KBM-7 (cell line): ENCODE data around the gene RNF41.
"Not testable (repeated sequence)": the region's sequence is repeated elsewhere in the genome, so short reads cannot be mapped to it uniquely, and the experiment has no call there.

Experiments used
- DNase-seq: peaks from one replicate; pipeline ENCODE4 v3.0.0-alpha.2; 2015
- in situ Hi-C: fragments of 300-500 bp; cut with MboI; formaldehyde crosslinking; loops from 2 replicates; pipeline ENCODE4 v1.14.3; 2020; ENCODE audit warnings: low sequenced_read_pairs, low pct_unique_long_range_greater_than_20kb, mixed read lengths

Gene RNF41

DNA sequence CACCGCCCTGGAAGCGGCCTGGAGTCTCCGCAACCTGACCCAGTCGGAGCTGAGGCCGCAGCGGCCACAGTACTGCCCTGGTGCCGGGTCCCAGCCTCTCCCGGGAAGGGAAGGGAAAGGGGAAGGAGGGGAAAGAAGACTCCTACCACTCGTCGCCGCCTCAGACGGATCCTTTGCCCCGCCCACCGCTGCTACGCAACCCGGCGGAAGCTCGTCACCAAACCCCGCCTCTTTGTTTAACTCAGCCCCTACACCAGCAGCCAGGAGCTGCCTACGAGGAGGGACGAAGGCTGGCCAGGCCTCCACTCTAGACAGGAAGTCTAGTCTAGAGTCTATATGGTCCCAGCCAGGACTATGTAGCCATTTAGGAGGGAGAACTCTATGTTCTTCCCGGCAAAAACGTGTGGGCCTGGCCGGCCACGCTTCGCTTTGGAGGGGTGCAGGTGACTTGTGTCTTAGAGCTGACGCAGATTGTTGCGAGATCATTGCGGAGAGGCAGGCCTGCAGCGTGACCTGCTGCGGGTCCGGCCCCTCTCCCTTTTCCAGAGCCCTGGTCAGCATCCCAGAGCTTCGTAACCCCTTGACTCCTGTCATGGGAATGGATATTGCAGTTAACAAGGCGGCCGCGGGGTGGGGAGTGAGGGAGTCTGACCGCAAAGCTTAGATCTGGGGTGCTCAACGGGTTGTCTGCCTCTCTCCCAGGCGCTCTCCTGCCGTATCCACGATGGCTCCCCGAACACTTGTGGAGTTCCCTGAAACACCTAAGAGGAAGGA, at the start of gene RNF41:
Gene RNF41 (minus strand): TSS at position 166 of the 774 bp plus-strand sequence. CDS start 7,875 bp downstream, outside the sequence.
- in situ Hi-C loops: no loop called here
- peak; percentile 99 for DNase-seq

- DNase-seq: peak; percentile 46
- in situ Hi-C loops: no loop called here
Observed at GRCh38 chr12:56271031-56271430, 49.3 kb upstream of the RNF41 start.

DNA sequence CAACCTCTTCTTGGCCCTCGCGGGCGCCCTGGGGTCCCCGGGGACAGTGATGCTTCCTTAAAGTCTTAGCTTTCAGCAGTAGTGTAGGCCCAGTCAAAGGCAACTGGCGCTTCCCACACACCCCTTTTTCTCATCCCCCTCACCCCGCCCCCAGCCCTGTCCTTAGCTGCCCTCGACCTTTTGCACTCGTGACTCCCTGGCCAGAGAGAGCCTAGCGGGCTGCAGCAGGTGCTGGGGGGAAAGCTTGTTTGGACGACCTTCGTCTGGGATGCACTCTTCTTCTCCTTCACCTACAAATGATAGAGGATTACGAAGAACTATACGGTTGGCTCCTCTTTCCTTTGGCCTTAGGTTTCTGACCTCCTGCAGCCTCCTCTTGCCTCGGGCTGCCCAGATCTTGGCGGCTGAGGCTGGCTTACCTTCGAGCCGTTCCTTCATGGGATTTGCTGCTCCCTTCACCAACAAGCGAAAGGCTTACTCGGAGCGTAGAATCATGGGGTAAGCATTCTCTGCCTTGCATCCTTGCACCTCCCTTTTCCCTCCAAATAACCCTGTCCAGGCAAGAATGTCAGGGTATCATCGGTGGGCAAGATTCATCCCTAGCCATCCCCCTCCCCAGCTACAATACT, 45.8 kb upstream of the RNF41 start:
- in situ Hi-C loops: no loop called here
- DNase-seq: no peak

DNA sequence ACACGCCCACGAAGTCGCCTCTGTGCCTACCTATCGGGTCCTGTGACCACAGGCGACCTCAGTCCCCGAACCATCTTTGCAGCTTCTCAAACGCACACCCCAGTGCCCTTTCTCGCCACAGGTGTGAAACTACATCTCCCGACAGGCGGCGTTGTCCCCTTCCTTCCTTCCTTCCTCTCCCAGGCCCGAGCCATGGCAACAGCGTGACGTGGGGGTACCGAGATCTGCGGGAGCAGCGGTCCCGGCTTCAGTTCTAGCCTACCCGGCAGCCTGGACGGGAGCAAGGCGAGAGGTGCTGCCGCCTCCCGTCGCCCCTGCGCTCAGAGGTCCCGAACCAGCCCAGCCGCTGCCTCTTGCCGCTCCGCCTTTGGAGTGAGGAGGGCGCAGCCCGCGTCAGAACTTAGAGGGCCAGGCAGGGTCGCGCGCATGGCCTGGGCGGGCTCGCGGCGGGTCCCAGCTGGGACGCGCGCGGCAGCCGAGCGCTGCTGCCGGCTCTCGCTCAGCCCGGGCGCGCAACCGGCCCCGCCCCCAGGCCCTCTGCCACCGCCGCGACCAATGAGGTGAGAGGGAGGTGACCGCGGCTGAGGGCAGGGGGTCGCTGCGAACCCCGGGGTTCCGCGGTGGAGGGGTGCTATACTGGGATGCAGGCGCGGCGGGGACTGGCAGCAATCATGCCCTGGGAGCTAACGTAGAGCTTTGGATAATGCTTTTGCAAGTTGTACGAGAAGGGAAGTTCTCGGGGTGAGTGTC, 45.1 kb upstream of the RNF41 start, which contains the start of gene COQ10A:
Gene COQ10A (plus strand): TSS at position 250 of the 750 bp plus-strand sequence. CDS start 177 bp downstream, at position 427.
- in situ Hi-C loops: no loop called here
- DNase-seq: peak; percentile 95

GRCh38 chr12:56266068-56266692, 44.5 kb upstream of the RNF41 start:
- in situ Hi-C loops: not testable (repeated sequence)

DNA sequence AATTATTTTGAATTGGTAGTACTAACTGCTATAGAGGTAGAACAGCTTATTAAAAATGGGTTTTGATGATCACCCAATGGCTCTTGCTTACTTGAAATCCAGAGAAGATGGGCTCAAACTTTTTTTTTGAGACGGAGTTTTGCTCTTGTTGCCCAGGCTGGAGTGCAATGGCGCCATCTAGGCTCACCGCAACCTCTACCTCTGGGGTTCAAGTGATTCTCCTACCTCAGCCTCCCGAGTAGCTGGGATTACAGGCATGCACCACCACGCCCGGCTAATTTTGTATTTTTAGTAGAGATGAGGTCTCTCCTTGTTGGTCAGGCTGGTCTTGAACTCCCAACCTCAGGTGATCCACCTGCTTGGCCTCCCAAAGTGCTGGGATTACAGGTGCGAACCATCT, 41.2 kb upstream of the RNF41 start:
- DNase-seq, in situ Hi-C loops: not testable (repeated sequence)

More at GRCh38 chr12:56266068-56266692, 44.5 kb upstream of the RNF41 start:
- DNase-seq: not testable (repeated sequence)

GRCh38 chr12:56261503-56262232, 39.9 kb upstream of the RNF41 start:
- DNase-seq: no peak

DNA sequence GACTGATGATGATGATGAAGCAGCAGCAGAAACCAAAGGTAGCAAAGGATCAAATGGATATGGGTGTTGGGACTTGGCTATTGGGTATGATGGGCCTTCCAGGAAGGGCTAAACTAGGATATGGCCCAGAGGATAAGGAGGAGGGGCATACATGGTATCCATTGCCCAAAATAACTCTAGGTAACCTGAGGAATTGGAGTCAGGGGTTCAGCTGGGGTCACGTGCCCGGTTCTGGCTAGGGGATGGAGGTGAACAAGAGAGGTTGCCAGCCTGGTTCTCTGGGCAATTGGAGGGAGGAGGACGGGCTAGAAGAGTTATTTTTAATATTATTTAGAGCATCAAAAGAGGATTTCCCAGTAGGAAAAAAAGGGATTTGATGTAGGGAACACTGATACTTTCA, 39.2 kb upstream of the RNF41 start:
- DNase-seq: no peak
- in situ Hi-C loops: no loop called here

More at GRCh38 chr12:56261503-56262232, 39.9 kb upstream of the RNF41 start:
- in situ Hi-C loops: no loop called here

DNA sequence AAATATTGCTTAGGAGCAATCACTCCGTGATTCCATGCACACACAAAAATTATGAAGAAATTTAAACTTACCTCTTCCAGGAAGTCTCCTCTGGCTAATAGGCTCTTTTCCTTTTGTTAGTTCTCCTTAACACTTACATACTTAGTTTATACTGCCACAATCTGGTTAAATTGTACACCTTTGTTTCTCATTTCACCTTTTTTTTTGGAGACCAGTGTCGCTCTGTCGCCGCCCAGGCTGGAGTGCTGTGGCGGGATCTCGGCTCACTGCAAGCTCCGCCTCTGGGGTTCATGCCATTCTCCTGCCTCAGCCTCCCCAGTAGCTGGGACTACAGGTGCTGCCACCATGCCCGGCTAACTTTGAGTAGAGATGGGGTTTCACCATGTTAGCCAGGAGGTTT, 38.7 kb upstream of the RNF41 start:
- in situ Hi-C loops: no loop called here
- DNase-seq: no peak

- no peak for DNase-seq
- in situ Hi-C loops: no loop called here
Observed at GRCh38 chr12:56258820-56259183, 37.1 kb upstream of the RNF41 start.

DNA sequence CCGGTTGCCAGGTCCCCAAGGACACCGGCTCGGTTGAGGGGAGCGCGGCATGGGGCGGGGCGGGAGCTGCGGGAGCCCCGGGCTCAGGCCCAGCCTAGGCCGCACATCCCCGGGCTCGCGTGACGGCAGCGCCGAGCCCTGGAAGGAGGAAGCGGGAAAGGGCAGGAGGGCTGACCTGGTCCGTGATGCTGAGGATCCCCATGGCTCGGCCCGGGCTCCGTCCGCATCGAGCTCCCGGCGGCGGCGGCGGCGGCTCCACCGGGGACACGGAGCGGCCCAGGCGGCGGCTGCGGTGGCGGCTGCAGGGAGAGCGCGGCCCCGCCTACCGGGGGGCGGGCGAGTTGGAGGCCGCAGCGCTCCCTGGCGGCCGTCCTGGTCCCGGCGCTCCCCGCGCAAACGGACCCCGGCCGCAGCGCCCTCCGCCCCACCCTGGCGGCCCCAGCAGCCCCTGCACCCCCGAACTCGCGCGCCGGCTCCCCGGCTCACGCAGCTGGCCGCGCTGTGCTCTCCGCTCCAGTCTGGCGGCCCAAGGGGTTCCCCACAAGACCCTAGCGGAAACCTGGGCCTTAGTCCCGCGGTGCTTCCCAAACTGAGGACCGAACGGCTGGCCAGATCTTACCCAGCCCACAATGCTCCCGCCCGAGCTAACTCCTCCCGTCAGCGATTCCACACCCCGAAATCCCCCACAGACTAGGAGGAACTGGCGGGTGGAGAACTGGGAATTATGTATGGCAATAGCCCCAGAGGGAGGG, 36.5 kb upstream of the RNF41 start, which contains the start of gene ANKRD52:
Gene ANKRD52 (minus strand): TSS at position 317 of the 752 bp plus-strand sequence. CDS start 115 bp downstream, at position 202.
- in situ Hi-C loops: no loop called here
- DNase-seq: peak; percentile 81

- in situ Hi-C loops: no loop called here
- DNase-seq: peak; percentile 30
Observed at GRCh38 chr12:56257491-56258067, 35.9 kb upstream of the RNF41 start.

GRCh38 chr12:56257071-56257470, 35.3 kb upstream of the RNF41 start:
- DNase-seq: no peak
- in situ Hi-C loops: no loop called here

GRCh38 chr12:56256326-56256960, 34.7 kb upstream of the RNF41 start:
- no peak for DNase-seq
- in situ Hi-C loops: no loop called here

DNA sequence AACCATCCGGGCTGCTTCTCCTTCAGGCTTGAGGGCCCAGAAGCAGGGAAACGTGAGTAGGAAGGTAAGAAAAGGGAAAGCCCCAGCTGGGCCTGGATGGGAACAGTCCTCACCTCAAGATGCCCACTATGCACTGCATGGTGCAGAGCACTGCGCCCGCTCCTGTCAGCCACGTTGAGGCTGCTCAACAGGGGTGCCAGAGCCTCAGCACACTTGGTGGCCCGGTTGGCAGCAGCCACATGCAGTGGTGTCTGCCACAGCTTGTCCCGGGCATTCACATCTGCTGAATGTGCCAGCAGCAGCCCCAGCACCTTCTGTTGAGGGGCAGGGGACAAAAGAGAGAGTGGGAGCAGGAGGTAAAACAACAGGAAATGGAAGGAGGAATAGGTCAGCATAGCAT, 33.9 kb upstream of the RNF41 start:
- in situ Hi-C loops: no loop called here
- DNase-seq: no peak

- no peak for DNase-seq
- in situ Hi-C loops: no loop called here
Observed at GRCh38 chr12:56253091-56253490, 31.4 kb upstream of the RNF41 start.

- in situ Hi-C loops: no loop called here
- DNase-seq: no peak
Observed at GRCh38 chr12:56252649-56253048, 30.9 kb upstream of the RNF41 start.
